ENCODE results near the gene TERC.

DNA sequence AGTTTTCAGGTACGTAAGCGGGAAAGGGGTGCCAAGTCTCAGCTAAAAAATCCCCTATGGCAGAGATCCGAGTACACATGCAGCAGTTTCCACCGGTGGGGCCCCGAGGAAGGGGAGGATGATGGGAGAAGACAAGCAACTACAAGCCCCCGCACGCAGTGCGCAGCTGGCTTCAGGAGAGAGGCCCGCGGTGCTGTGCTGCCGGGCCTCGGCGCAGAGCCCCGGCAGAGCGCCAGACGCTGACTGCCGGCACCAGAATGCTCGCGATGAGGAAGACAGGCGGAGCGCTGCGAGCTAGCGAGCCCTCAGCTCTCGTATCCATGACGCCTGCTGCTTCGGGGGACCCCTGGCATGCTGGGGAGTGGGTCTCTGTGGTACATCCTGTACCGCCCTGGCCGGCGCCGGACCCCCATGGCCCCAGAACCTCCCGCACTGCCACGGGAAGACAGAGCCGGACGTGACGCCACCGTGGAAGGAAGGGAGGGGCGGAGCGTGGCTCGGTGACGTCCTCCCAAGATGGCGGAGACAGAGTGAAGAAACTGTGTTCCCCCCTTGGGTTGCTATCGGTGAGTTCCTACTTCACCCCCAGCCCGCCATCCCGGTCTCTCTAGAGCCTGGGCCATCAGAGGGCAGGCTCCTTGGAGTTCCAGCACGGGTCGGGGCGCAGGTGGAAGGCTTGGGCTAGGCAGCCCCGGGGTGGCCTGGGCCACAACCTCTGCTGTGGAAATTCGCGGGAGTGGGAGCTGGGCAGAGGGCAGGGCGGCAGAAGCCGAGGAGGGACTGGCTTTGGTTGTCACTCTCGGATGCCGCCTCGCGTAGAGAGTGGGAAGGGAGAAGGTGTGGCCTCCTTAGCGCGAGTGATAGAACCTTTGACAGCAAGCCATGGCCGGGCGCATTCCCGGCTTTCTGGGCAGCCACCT is 8.3 kb upstream of the TERC start, which contains the start of gene MYNN:
- TF ChIP-seq EZH2 (IDR thresholded peaks at IDR 0.05) (no peak), MAX (IDR thresholded peaks at IDR 0.05) (no peak), SIN3A (IDR thresholded peaks at IDR 0.05; ENCODE audit: low read depth) (no peak), EZH2phosphoT487 (IDR thresholded peaks at IDR 0.05; ENCODE audit: borderline replicate concordance) (no peak), RAD21 (IDR thresholded peaks at IDR 0.05; ENCODE audit: low read depth) (no peak), EGR1 (IDR thresholded peaks at IDR 0.05; ENCODE audit: low read depth) (no peak)
- TF ChIP-seq, protein P1, sequence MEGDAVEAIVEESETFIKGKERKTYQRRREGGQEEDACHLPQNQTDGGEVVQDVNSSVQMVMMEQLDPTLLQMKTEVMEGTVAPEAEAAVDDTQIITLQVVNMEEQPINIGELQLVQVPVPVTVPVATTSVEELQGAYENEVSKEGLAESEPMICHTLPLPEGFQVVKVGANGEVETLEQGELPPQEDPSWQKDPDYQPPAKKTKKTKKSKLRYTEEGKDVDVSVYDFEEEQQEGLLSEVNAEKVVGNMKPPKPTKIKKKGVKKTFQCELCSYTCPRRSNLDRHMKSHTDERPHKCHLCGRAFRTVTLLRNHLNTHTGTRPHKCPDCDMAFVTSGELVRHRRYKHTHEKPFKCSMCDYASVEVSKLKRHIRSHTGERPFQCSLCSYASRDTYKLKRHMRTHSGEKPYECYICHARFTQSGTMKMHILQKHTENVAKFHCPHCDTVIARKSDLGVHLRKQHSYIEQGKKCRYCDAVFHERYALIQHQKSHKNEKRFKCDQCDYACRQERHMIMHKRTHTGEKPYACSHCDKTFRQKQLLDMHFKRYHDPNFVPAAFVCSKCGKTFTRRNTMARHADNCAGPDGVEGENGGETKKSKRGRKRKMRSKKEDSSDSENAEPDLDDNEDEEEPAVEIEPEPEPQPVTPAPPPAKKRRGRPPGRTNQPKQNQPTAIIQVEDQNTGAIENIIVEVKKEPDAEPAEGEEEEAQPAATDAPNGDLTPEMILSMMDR (IDR thresholded peaks at IDR 0.05 in 2 of 3, conservative IDR thresholded peaks at IDR 0.05 in 1 of 3; ENCODE audit: borderline replicate concordance in 1 of 3, insufficient read depth in 1 of 3, low read depth in 2 of 3, low read length in 2 of 3), result no peak
